Activated CD8-positive, alpha-beta memory T cell treated with anti-CD3 and anti-CD28 coated beads for 1 hour (primary cell): ENCODE measurements around the gene HSDL2.
"Not testable (repeated sequence)": the region's sequence is repeated elsewhere in the genome, so short reads cannot be mapped to it uniquely, and the experiment has no call there.

Source experiments
- DNase-seq, 2 donors: peaks; one replicate each; pipeline ENCODE4 v3.0.0-alpha.2; 2020; ENCODE audit warnings: low read depth in 1 of 2; ENCODE audit errors: extremely low read depth in 1 of 2

Gene HSDL2

GRCh38 chr9:112365257-112365656 is 14.7 kb upstream of the HSDL2 start:
- not testable (repeated sequence) for DNase-seq

GRCh38 chr9:112366591-112366990 is 13.3 kb upstream of the HSDL2 start:
- no peak for DNase-seq

- DNase-seq: no peak
Observed at GRCh38 chr9:112367465-112367864, 12.4 kb upstream of the HSDL2 start.

- DNase-seq: no peak
Observed at GRCh38 chr9:112369817-112370216, 10.1 kb upstream of the HSDL2 start.

GRCh38 chr9:112371060-112371459 is 8.8 kb upstream of the HSDL2 start:
- no peak for DNase-seq

- not testable (repeated sequence) for DNase-seq
Observed at GRCh38 chr9:112373666-112374065, 6.2 kb upstream of the HSDL2 start.

- DNase-seq: not testable (repeated sequence)
Observed at GRCh38 chr9:112374232-112374631, 5.7 kb upstream of the HSDL2 start.

GRCh38 chr9:112375361-112375760 is 4.5 kb upstream of the HSDL2 start:
- no peak for DNase-seq

GRCh38 chr9:112377087-112377486 is 2.8 kb upstream of the HSDL2 start:
- no peak for DNase-seq

- no peak for DNase-seq
Observed at GRCh38 chr9:112377684-112378327, 2.1 kb upstream of the HSDL2 start.

GRCh38 chr9:112378328-112379176 is 1.4 kb upstream of the HSDL2 start:
- DNase-seq: no peak

GRCh38 chr9:112379177-112380101 is 469 bp upstream of the HSDL2 start:
- DNase-seq: peak; percentile 97 to 98

- DNase-seq: no peak
Observed at GRCh38 chr9:112380825-112381221, 915 bp downstream of the HSDL2 start.

- DNase-seq: no peak
Observed at GRCh38 chr9:112382066-112382465, 2.2 kb downstream of the HSDL2 start.

GRCh38 chr9:112382501-112383364 is 2.8 kb downstream of the HSDL2 start:
- no peak for DNase-seq

GRCh38 chr9:112384219-112384618 is 4.3 kb downstream of the HSDL2 start:
- no peak for DNase-seq

- no peak for DNase-seq
Observed at GRCh38 chr9:112384690-112385089, 4.8 kb downstream of the HSDL2 start.

GRCh38 chr9:112387115-112387514 is 7.2 kb downstream of the HSDL2 start:
- no peak for DNase-seq

GRCh38 chr9:112389897-112390296 is 10.0 kb downstream of the HSDL2 start:
- not testable (repeated sequence) for DNase-seq

GRCh38 chr9:112391936-112392560 is 12.1 kb downstream of the HSDL2 start:
- DNase-seq: not testable (repeated sequence)
